ENCODE results near the gene CELSR1.

CELSR1 gene

DNA sequence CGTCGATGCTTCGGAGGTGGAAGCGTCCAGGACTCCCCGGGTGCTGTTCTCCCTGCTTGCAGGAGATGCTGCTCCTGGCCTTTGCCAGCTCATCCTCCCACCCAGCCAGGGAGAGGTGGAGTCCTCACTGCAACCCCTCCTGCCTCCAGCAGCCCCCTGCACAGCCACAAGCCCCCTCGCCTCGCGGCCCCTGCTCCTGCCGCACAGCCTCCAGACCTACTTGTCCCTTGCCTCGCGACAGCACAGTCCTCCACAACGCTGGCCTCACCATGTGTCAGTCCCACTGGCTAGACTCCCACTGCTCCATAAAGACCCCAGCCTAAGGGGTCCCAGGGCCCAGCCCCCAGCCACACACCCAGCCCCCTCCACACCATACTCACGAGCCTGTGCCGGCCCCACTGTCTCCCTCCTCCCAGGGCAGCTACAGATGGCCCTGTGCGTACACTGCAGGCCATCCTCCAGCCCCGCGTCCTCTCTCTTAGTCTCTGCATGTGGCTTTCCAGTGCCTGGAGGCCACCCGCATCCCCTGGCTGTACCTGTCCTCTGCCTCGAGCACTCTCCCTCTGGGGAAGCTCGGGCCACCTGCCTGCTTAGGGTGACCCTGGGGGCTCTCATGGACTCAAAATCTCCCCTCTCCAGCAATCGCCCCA lies 91.5 kb downstream of the CELSR1 start:
- DNase-seq (ENCODE audit: low spot score): no peak

DNA sequence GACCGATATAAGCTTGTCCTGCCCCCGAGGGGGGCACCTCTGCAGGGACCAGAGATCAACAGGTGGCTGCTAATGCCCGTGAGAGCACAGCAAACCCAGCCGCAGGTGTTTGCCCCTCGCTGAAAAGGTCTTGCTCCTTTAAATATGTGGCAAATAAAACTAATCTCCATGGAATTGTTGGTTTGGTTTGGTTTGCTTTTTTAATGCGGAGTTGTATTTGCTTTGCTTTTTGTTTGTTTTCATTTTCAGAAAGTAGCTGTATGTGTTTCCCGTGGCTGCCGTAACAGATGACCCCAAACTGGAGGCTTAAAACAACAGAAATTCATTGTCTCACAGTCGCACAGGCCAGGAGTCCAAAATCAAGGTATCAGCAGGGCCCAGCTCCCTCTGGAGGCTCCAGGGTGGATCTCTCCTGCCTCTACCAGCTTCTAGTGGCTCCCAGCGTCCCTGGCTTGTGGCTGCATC lies 93.0 kb downstream of the CELSR1 start:
- no peak for DNase-seq (ENCODE audit: low spot score)

DNA sequence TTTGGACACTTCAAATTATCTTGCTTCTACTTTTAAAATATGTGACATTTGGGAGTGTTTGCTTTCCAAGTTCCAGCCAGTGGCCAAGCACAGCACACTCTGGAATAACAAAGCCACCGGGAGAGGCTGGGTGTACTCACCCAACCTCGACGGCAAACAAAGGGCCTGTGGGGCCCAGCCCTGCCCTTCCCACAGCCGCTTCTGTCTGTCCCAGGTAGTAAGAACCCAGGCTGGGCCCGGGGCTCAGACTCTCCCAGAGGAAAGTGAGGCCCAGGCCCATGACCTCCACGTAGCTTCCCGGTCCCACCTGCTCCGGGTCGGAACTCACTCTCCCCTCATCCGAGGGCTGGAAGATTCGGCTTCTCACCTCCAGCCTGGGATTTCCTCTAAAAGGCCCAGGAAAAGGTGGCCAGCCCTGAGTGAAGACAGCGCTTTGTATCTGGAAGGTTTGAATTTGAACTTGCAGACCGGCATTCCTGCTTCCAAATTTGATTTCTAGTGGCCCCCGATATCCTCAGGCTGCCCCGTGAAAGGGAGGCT lies 93.5 kb downstream of the CELSR1 start:
- peak; percentile 52 for DNase-seq (ENCODE audit: low spot score)

DNA sequence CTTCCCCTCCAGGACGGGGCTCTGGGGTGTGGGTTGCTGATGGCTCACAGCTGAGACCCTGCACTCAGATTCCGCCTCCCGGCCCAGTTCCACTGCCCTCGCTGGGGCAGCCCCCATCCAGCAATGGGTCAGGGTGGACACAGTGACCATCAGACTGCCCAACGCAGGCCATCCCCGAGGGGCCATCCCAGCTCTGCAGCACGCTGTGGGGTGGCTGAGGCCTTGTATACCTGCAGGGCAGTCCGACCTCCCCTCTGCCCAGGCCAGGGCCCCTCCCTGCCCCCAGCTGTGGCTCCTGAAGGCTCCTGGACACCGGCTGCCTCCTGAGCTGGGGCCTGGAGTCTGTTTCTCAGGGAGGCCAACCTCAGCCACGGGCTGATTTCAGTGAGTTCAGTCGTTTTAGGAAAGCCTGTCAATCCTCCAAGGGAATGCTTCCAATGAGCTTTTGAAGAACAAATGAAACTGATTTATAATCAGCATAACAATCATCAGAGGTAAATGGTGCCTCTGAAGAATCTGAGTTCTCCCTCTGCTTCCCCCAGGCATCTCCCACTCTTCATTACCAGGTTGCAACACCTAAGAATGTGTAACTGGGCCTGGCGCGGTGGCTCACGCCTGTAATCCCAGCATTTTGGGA lies 95.1 kb downstream of the CELSR1 start:
- no peak for DNase-seq (ENCODE audit: low spot score)

DNA sequence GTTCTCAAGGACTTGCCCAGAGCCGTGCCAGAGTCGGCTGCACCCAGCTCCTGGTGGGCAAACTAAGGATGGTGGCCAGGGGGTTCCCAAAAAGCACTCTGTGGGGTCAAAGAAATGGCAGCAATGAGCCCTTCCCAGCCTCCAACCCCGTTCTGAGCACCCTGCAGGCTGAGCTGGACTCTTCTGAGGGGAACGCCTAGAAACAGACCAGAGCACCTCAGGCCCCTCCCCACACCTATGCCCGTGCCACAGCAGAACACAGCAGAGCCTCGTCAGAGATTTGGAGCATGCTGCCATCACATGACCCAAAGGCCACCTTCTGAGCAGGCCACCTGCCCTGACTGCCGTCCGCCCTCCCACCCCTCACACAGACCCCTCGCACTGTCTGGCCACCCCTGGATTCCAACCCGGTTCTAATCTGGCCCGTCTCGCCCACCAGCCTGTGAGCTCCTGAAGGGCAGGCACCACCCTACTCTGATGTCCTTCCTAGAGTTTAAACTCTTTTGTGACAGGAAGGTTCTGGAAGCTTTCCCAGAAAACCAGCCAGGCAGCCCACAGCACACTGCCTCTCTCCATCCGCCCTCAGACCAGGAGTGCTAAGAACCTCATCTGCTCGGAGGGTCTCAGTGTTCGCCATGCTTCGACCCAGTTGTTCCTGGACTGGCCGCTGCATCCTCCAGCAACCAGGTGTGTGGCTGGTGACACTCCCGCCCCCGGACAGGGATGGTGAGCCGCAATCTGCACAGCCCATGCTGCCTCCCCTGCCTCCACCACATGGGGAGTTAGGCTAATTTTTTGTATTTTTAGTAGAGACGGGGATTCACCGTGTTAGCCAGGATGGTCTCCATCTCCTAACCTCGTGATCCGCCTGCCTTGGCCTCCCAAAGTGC lies 97.6 kb downstream of the CELSR1 start:
- no peak for DNase-seq (ENCODE audit: low spot score)

DNA sequence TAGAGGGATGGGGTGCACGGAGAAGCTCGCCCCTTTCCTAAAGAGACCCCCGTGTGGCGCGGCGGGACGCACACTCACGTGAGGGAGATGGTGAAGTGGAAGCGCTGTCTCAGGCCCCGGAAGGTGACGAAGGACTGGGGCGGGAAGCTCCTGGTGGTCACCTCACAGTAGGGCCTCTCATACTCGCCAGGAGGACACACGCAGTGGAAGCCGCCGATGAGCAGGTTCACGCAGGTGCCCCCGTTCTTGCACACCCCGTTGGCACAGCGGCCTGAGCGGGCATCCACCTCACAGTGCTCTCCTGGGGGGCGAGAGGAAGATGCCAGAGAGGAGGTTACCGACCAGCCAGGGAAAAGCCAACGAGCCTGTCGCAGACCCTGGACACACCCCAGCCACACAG lies 98.3 kb downstream of the CELSR1 start:
- no peak for DNase-seq (ENCODE audit: low spot score)

DNA sequence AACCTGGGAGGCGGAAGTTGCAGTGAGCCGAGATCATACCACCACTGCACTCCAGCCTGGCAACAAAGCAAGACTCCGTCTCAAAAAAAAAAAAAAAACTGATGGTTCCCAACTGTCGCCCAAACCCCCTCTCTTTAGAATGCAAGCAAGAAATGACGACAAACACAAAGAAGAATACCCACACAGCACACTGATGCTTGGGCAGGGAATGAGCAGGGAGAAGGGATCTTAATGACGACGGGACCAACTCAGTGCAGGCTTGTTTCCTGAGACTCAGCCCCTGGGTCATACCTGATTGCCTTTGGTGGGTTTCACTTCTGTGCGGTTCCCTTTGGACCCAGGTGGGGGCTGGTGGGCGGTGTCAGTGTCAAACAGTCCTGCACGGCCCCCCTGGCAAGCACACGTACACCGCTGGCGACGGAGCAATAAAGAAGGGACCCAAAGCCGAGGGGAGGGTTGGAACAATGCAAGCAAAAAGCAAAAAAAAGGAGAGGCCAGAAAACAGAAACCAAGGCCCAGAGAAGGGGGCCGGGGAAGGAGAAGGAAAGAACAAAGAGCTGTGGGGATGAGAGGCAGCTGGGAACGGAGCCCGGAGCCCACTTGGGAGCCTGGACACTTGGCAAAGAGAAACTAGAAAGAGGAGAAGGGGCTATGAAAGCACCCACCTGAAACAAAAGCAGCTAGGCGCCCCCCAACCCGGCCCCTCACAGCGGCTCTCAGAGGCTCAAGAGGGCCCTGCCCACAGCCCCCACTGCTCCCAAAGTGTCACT lies 99.6 kb downstream of the CELSR1 start:
- DNase-seq (ENCODE audit: low spot score): no peak

DNA sequence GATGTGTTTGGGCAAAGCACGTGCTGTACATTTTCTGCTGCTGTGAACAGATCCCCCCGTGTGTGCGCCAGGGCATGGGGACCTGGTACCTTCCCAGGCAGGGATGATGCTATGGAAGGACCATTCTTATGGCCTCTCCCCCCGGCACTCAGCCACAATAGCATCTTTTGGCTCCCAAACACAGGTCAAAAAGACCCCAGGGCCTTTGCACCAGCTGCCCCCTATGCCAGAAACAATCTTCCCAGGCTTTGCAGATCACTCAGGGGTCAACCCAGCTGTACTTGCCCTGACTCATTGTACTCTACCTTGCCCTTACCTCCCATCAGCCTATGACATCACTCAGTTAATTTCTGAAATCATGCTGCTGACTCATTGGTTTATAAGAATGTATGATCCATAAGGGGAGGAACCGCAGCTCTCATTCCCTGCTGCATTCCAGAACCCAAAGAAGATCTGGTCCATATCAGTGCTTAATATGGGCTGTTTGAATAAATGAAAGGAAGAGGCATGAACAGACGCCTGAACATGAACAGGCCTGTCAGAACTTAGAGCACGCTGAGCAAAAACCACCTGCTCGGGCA lies 100.7 kb downstream of the CELSR1 start:
- peak; percentile 78 for DNase-seq (ENCODE audit: low spot score)

DNA sequence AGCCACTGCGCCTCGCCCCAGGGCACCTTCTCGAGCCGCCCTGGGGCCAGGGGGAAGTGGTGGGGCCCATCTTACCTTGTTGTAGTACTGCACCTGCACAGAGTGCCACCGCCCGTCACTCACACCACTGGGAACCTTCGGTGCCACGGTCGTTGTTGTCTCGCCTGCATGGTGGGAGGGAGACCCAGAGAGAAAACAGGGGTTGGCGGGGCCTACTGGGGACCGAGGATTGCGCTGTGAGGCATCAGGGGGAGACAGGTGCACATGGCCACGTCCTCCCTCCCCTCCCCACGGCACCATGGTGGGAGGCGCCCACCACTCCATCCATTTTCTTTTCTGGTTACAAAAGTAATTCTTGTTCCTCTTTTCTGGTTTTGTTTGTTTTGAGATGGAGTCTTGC lies 104.1 kb downstream of the CELSR1 start:
- no peak for DNase-seq (ENCODE audit: low spot score)

DNA sequence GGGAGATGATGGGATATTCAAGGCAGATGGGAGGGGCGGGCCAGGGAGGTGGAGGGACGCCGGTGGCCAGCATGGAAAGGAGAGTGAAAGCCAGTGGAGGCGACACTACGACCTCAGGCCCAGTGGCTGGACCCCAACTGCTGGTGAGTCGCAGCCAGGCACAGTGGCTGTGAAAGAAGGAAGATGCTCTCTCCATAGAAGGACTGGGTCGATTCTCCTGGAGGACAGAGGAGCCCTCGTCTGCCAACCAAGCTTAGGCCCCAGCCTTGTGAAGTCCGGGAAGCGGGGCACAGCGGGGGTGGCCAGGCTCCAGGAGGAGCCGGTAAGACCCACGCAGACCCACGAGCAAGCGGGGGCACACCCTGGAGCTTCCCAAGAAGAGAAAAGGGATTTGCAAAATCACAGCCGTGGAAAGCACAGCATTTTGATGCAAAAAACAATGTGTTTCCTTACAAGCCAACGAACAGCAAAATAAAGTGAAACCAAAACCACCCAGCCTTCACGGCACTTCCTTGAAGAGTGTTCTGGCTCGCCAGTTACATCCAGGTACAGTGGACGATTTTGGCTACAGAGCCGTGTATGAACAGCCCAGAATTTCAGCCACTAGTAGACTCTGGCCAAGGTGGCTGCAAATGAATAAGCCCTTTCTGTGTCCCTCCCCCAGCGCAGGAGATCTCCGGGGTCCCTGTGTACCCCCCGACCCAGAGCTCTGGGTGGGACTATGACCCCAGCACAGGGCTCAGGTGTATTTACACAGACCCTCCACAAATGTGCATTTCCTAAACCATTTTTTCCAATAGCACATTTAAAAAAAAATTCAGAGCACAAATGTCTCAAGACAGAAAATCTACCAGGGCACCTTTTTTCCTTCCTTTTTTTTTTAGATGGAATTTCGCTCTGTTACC lies 105.0 kb downstream of the CELSR1 start:
- peak; percentile 59 for DNase-seq (ENCODE audit: low spot score)

DNA sequence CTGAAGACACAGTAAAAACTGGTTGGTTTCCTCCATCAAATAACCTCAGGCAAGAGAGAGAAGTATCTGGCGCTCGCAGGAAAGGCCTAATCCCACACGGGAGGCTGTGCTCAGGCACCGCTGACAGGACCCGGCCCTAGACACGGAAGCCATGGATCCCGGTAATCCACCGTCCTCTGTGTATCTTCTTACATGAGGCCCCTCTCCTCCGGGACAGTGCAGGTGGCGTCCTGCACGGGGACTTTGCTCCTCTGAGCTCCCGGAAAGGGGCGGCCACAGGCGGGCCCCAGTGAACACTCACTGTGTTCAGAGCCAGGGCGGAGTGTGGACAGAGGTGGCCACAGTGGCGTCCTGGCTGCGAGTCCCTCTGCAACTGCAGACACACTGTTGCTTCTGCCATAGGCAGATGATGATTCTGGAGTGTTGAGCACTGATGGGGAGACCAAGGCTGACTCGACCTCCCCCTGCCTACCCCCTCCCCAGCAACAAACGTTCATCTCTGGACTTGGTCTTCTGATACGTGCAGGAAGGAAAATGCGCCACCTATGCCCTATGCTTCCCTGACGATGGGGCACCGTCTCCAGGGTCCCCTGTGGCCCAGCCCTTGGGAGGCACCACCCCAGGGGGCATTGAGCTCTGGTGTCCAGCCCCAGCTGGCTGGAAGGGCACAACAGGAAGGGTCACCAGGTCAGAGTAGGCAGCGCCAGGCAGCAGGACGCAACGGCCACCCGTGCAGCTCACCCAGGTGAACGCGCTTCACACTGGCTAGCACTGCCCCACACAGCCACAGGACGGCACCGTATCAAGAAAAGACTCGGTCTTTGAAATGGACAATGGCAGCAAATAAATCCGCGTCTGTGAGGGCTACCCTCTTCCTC lies 106.2 kb downstream of the CELSR1 start:
- DNase-seq (ENCODE audit: low spot score): no peak

DNA sequence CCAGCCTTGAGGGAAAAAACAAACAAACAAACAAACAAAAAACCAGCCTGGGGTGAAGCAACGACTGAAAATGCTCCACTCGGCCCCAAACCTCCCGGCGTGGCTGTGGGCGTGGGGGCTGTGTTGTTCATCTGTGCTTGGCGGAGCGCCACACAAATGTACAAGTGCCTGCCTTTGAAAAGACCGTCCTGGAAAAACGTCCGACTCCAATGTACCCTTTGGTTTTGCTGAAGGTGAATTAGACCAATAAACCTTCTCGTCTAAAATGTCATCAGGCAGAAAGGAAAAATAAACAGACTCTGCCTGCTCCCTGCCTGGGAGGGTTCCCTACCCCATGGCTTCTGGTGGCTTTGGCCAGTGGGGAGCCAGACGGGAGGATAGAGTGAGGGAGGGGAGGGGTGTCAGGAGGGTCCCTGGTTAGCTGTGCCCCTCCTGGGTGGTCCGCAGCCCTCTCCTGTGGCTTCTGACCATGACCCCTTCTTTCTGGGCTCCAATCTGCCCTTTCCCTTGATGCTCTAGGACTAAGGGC lies 108.0 kb downstream of the CELSR1 start:
- DNase-seq (ENCODE audit: low spot score): no peak

DNA sequence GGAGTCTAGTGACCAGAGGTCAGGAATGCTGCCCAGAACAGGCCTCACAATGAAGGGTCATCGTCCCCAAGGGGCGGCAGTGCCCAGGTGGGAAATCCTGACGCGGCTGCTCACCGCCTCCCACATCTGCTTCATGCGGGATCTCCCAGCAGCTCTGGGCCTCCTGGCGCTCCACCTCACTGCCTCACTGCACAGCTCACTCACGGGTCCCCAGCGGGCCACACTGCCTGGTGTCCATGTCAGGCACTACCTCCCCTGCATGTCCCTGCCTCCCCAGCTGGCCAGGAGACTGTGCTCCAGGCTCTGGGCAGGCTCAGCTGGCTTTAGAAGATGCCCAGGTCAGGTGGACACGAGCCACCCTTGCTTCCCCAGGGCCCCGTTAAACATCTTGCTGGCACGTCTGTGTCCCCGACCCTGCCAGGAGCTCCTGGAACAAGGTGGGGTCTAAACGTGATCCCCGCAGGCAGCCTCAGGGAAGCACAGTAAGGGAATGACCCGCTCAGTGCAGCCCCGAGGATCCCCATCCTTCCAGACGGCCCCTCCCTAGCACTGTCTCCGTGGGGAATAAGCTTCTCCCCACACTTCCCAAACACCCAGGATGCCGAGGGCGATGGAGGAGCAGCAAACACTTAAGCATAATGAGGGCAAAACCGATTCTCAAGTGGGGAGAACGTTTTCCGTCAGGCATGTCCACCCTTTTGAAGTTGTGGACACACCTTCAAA lies 108.7 kb downstream of the CELSR1 start:
- no peak for DNase-seq (ENCODE audit: low spot score)

DNA sequence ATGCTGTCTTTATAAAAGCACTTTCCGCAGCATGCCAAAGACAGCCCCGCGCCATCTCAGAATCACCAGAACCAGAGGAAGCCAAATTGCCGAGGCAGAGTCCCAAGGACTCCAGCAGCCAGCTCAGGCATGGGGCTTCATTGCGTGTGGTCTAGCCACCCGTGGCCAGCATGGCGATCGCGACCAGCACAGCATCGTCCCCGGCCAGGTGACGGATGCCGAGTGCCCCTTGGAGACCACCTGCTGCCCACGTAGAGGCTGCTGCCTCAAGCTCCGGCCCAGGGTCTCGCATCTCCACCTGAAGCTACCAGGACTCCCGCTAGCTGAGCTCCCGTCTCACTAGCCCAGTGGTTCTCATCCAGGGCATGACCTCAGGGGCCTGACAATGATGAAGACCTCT lies 109.2 kb downstream of the CELSR1 start:
- DNase-seq (ENCODE audit: low spot score): no peak

DNA sequence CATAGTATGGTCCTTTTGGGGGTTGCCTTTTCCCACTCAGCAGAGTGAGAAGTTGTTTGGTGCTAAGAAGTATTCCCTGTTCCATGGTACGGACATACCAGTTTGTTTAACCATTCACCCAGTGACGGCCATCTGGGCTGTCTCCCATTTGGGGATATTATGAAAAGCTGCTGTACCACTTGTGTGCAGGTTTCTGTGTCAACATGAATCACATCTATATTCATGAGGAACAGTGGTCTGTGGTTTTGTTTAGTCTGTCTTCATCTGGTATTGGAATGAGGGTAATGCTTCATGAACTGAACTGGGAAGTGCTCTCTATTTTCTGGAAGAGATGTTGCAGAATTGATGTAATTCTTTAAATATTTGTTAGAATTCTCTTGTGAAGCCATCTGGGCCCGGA lies 112.4 kb downstream of the CELSR1 start:
- peak; percentile 99 for DNase-seq (ENCODE audit: low spot score)

DNA sequence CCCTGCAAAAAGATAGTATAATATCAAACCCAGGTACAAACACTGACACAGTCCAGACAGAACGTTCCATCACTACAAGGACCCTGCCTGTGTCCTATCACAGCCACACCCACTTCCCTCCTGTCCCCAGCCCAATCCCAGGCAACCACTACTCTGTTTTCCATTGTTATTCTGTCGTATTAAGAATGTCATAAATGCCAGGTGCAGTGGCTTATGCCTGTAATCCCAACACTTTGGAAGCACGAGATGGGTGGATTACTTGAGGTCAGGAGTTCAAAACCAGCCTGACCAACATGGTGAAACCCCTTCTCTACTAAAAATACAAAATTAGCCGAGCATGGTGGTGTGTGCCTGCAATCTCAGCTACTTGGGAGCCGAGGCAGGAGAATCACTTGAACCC lies 112.9 kb downstream of the CELSR1 start:
- no peak for DNase-seq (ENCODE audit: low spot score)

DNA sequence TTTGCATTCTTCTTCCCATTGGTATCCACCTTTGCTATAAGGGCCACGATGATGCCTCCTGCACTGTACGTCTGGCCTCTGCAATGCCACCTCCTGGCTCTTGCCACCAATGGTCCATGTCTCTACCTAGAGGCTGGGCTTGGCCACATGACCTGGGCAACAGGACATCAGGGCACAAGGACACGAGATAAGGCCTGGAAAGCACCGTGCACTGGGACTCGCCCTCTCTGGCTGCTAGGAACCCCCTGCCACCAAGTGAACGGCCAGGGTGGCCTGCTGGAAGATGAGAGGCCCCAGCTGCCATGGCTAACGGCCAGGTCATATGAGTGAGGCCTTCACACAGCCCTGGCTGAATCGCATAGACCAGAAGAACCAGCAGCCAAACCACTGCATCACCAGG lies 114.5 kb downstream of the CELSR1 start:
- DNase-seq (ENCODE audit: low spot score): no peak

DNA sequence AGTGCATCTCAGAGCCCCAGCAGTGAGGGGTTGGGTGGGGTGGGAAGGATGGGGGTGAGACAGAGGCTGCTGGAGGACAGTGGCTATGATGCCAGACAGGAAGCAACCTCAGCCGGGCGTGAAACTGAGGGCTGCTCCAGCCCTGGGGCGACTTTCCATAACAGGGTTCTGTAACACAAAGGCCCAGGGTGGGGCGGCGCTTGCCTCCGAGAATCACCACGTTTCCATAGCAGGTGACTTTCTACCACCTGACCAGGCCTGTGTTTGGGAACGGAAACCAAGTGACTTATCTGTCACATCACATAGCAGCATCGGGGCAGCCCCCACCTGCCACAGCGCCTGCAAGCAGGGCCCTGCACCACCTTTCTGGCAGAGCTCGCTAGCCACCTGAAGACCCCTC lies 116.2 kb downstream of the CELSR1 start:
- DNase-seq (ENCODE audit: low spot score): peak; percentile 85

Data from kidney tubule cell (primary cell).